SJSA1 (cell line): ENCODE data around the gene RASSF9. TPM values are rescaled to one million over a fixed set of nuclear protein-coding genes. Genes with fewer than 3 reads are reported as not detected.

Experiments
- DNase-seq, 2 experiments: peaks; one replicate each; pipeline ENCODE4 v3.0.0-alpha.2; 2015 to 2020; ENCODE audit warnings: low spot score in 2 of 2, low read depth in 1 of 2
- H3K27ac ChIP-seq: fragments of 250-450 bp; sonication (Bioruptor Pico); 2 replicates; pipeline ENCODE4 v1.5.1; 2020; ENCODE audit warnings: mild to moderate bottlenecking, moderate library complexity
- H3K27me3 ChIP-seq: fragments of 250-450 bp; sonication (Bioruptor Pico); replicated peaks from 2 replicates; pipeline ENCODE4 v1.5.1; 2020; ENCODE audit warnings: mild to moderate bottlenecking, moderate library complexity
- H3K36me3 ChIP-seq: fragments of 250-450 bp; sonication (Bioruptor Pico); 2 replicates; pipeline ENCODE4 v1.5.1; 2020; ENCODE audit warnings: mild to moderate bottlenecking
- H3K4me1 ChIP-seq: fragments of 250-450 bp; sonication (Bioruptor Pico); replicated peaks from 2 replicates; pipeline ENCODE4 v1.6.1; 2021; ENCODE audit warnings: mild to moderate bottlenecking
- H3K4me3 ChIP-seq: fragments of 250-450 bp; sonication (Bioruptor Pico); 2 replicates; pipeline ENCODE4 v1.5.1; 2020; ENCODE audit warnings: mild to moderate bottlenecking
- H3K9me3 ChIP-seq: fragments of 250-450 bp; sonication (Bioruptor Pico); replicated peaks from 2 replicates; pipeline ENCODE4 v1.5.1; 2020; ENCODE audit warnings: mild to moderate bottlenecking
- total RNA-seq: library from RNA; depleted of rRNA; stranded (reverse); fragments of >200 nt; shearing (Covaris generic); gene quantifications from 2 replicates; pipeline ENCODE4 v1.2.3, GENCODE V29; 2014; rRNA removed

Gene RASSF9
- total RNA-seq: not detected in 2 replicates

- Histone ChIP-seq H3K4me3 (no peak within 1 kb of the TSS), H3K27ac (no peak within 1 kb of the TSS), H3K9me3 (no peaks in the 10 kb centered on the region), H3K4me1 (no peaks in the 10 kb centered on the region), H3K36me3 (no peaks in the 10 kb centered on the region), H3K27me3 (no peaks in the 10 kb centered on the region)
- DNase-seq: no peak
These were observed at the start of gene RASSF9 for GRCh38 chr12:85836197-85837090. Gene RASSF9, minus strand, starts transcription at chr12:85836409. Its CDS starts 208 bp downstream, at chr12:85836201.

- Histone ChIP-seq H3K9me3 (no peaks in the 10 kb centered on the region), H3K27me3 (no peaks in the 10 kb centered on the region), H3K4me1 (no peaks in the 10 kb centered on the region), H3K27ac (no peak overlapping the region), H3K4me3 (no peak overlapping the region), H3K36me3 (no peaks in the 10 kb centered on the region)
- no peak for DNase-seq
These were observed 47.6 kb upstream of the RASSF9 start for GRCh38 chr12:85883763-85884162.

- no peaks in the 10 kb centered on the region for H3K4me1 ChIP-seq
- no peak overlapping the region for H3K4me3 ChIP-seq
- H3K27me3 ChIP-seq: no peaks in the 10 kb centered on the region
- DNase-seq: no peak
- H3K27ac ChIP-seq: no peak overlapping the region
- no peaks in the 10 kb centered on the region for H3K36me3 ChIP-seq
- H3K9me3 ChIP-seq: no peaks in the 10 kb centered on the region
These were observed 41.2 kb upstream of the RASSF9 start for GRCh38 chr12:85877459-85877858.

- no peaks in the 10 kb centered on the region for H3K27me3 ChIP-seq
- no peaks in the 10 kb centered on the region for H3K9me3 ChIP-seq
- H3K36me3 ChIP-seq: no peaks in the 10 kb centered on the region
- H3K27ac ChIP-seq: no peak within 1 kb of the TSS
- DNase-seq: no peak
- H3K4me1 ChIP-seq: no peaks in the 10 kb centered on the region
- no peak within 1 kb of the TSS for H3K4me3 ChIP-seq
These were observed 37.8 kb upstream of the RASSF9 start, which contains the start of gene NTS for GRCh38 chr12:85874031-85874461. Gene NTS, plus strand, starts transcription at chr12:85874295. Its CDS starts 109 bp downstream, at chr12:85874404.

GRCh38 chr12:85872497-85873091 lies 36.4 kb upstream of the RASSF9 start:
- Histone ChIP-seq H3K36me3 (no peaks in the 10 kb centered on the region), H3K4me3 (no peak overlapping the region), H3K9me3 (no peaks in the 10 kb centered on the region), H3K4me1 (no peaks in the 10 kb centered on the region), H3K27me3 (no peaks in the 10 kb centered on the region), H3K27ac (no peak overlapping the region)
- no peak for DNase-seq

GRCh38 chr12:85866986-85867776 lies 31.0 kb upstream of the RASSF9 start:
- H3K4me3 ChIP-seq: no peak overlapping the region

GRCh38 chr12:85865890-85866289 lies 29.7 kb upstream of the RASSF9 start:
- H3K27me3 ChIP-seq: no peaks in the 10 kb centered on the region
- DNase-seq: no peak
- H3K9me3 ChIP-seq: no peaks in the 10 kb centered on the region
- no peaks in the 10 kb centered on the region for H3K36me3 ChIP-seq
- no peak overlapping the region for H3K4me3 ChIP-seq
- H3K4me1 ChIP-seq: no peaks in the 10 kb centered on the region
- H3K27ac ChIP-seq: no peak overlapping the region

More at GRCh38 chr12:85866986-85867776, 31.0 kb upstream of the RASSF9 start:
- Histone ChIP-seq H3K9me3 (no peaks in the 10 kb centered on the region), H3K27me3 (no peaks in the 10 kb centered on the region), H3K36me3 (no peaks in the 10 kb centered on the region), H3K4me1 (no peaks in the 10 kb centered on the region), H3K27ac (no peak overlapping the region)
- DNase-seq: peak in 1 of 2 experiments; percentile 12

GRCh38 chr12:85856966-85857365 lies 20.8 kb upstream of the RASSF9 start:
- no peaks in the 10 kb centered on the region for H3K4me1 ChIP-seq
- H3K27ac ChIP-seq: no peak overlapping the region
- H3K36me3 ChIP-seq: no peaks in the 10 kb centered on the region
- H3K27me3 ChIP-seq: no peaks in the 10 kb centered on the region
- DNase-seq: no peak
- no peak overlapping the region for H3K4me3 ChIP-seq
- no peaks in the 10 kb centered on the region for H3K9me3 ChIP-seq

DNA sequence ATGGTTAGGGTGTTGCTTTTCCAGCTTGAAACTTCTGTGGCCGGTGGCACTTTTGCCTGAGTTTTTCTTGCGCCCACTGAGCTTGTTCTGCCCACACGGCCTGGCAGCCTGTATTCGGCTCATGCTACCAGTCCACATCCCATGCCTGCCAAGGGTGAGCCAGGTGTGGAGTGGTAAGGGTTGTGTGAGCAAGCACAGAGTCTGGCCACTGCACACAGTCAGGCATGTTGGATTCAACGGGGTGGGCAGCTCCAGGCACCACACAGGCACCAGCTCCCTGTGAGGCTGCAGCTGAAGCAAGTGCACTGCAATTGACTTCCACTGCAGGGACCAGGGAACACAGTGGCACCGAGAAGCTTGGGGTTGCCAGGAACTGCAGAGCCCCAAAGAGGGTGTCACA lies 19.1 kb upstream of the RASSF9 start:
- no peaks in the 10 kb centered on the region for H3K36me3 ChIP-seq
- H3K27me3 ChIP-seq: no peaks in the 10 kb centered on the region
- no peaks in the 10 kb centered on the region for H3K4me1 ChIP-seq
- H3K4me3 ChIP-seq: no peak overlapping the region
- H3K9me3 ChIP-seq: no peaks in the 10 kb centered on the region
- no peak for DNase-seq
- no peak overlapping the region for H3K27ac ChIP-seq

DNA sequence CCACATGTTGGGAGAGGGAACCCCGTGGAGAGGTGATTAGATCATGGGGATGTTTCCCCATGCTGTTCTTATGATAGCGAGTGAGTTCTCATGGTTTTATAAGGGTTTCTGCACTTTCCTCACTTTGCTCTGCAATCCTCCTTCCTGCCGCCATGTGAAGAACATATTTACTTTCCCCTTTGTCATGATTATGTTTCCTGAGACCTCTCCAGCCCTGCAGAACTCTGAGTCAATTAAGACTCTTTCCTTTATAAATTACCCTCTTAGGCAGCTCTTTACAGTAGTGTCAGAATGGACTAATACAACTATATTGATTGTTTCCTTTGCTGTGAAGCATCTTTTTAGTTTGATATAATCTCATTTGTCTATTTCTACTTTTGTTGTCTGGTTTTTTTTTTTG lies 13.1 kb upstream of the RASSF9 start:
- no peaks in the 10 kb centered on the region for H3K4me1 ChIP-seq
- no peak overlapping the region for H3K27ac ChIP-seq
- no peaks in the 10 kb centered on the region for H3K36me3 ChIP-seq
- no peaks in the 10 kb centered on the region for H3K9me3 ChIP-seq
- DNase-seq: no peak
- H3K4me3 ChIP-seq: no peak overlapping the region
- H3K27me3 ChIP-seq: no peaks in the 10 kb centered on the region

DNA sequence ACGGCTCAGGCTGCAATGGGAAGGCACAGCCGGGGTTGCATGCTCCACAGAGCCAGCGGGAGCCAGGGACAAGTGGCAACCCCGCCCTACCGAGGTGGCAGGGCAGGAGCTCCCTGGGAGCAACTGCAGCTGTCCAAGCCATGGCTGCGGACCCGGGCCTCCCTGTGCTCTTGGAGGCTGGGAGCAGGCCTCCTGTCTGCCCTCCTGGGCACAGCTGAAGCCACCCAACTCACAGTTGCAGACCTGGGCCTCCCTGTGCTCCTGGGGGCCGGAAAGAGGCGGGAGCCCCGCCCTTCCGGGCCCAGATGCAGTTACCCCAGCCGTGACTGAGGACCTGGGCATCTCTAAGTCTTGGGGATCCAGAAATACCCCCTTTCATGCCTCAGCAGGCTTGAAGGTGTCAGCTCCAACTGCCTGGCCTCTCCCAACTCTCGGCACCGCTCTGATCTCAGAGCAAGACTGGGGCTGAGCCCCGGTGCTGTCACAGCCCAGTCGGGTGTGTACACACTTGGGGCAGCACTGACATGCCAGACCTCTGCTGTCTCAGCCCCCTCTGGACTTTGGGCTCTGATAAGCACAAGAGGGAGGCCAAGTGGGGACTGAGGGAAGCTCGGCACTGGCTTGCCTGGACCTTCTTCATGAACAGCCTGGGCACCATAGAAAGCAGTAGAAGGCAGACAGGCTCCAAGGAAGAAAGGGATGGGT lies 7.5 kb upstream of the RASSF9 start:
- H3K4me1 ChIP-seq: no peaks in the 10 kb centered on the region
- H3K27ac ChIP-seq: no peak overlapping the region

GRCh38 chr12:85835426-85836196 lies 598 bp downstream of the RASSF9 start:
- DNase-seq: no peak
- Histone ChIP-seq H3K36me3 (no peaks in the 10 kb centered on the region), H3K27ac (no peak overlapping the region), H3K4me1 (no peaks in the 10 kb centered on the region), H3K4me3 (no peak overlapping the region), H3K9me3 (no peaks in the 10 kb centered on the region), H3K27me3 (no peaks in the 10 kb centered on the region)

More for the DNA sequence above, 7.5 kb upstream of the RASSF9 start:
- Histone ChIP-seq H3K36me3 (no peaks in the 10 kb centered on the region), H3K9me3 (no peaks in the 10 kb centered on the region), H3K4me3 (no peak overlapping the region), H3K27me3 (no peaks in the 10 kb centered on the region)
- DNase-seq: no peak

DNA sequence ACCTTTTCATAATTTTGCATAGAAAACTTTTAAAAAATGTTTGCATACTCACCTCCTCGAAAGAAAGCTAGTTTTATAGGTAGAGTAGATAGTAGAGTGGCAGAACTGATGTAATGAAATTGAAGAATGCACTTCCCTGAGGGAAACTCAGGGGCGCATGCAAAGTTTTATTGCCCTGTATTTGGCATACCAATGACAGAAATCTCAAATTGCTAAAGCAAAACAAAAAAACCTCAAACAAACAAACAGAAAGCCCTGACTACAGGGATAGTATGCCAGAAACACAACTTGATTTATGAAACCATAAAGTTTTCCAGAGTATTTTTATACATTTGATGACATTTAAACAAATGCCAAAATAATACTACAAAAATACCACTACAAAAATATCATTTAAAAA lies 1.8 kb downstream of the RASSF9 start:
- Histone ChIP-seq H3K4me3 (no peak overlapping the region), H3K9me3 (no peaks in the 10 kb centered on the region), H3K27me3 (no peaks in the 10 kb centered on the region), H3K4me1 (no peaks in the 10 kb centered on the region), H3K27ac (no peak overlapping the region), H3K36me3 (no peaks in the 10 kb centered on the region)
- no peak for DNase-seq
